DMS153 (cell line): ENCODE data around the gene DUSP16.
"Not testable (repeated sequence)": the region's sequence is repeated elsewhere in the genome, so short reads cannot be mapped to it uniquely, and the experiment has no call there.

ENCODE experiments used
- DNase-seq: peaks from one replicate; lab custom pipeline; 2025; lab: John Stamatoyannopoulos, UW

DUSP16 gene

DNA sequence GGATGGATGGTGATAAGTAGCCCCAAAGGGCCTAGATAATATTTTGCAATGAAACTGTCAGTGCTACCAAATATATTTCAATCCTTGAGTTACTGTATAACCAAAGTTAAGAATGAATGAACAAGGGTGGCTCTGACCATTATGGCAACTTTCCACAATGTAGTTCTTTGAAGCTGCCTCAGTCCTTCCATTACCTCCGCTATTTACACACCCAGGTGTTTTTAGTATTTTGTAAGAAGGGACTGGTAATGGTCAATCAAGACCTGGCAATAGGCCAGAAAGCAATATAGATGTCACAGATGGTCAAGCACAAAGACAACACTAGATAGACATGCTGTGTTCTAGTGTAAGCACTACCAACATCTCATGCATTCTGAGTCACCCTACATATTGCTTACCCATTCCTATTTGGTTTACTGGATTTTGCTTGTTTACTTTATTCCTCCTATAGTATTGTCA is 16.3 kb downstream of the DUSP16 start:
- DNase-seq = peak; percentile 64

DNA sequence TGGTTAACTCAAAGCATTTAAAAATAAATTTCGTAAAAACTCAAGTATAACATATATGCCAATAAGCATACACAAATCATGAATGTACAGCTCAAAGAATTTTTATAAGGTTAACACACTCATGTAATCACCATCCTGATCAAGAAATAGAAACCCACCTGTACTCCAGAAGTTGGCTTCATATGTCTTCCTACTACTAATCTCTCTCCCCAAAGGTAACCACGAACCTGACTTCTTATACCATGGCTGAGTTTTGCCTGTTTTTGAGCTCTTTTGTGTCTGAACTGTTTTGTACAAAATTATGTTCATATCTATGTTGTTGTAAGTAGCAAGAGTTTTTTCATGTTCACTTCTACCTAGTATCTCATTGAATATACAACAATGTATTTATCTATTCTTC is 18.7 kb downstream of the DUSP16 start:
- no peak for DNase-seq

DNA sequence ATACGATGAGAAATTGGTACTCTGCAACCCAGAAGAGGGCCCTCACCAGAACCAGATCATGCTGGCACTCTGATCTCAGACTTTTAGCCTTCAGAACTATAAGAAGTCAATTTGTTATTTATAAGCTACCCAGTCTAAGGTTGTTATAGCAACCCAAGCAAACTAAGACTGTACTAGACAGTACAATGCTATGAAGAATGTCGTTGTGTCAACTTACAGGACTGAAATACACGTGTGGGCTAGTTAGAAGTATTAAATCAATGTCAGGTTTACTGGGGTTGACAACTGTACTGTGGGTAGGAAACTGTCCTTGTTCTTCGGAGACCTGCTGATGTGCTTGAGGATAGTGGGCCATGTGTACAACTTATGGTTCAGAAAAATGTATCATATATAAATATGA is 19.7 kb downstream of the DUSP16 start:
- DNase-seq = no peak

DNA sequence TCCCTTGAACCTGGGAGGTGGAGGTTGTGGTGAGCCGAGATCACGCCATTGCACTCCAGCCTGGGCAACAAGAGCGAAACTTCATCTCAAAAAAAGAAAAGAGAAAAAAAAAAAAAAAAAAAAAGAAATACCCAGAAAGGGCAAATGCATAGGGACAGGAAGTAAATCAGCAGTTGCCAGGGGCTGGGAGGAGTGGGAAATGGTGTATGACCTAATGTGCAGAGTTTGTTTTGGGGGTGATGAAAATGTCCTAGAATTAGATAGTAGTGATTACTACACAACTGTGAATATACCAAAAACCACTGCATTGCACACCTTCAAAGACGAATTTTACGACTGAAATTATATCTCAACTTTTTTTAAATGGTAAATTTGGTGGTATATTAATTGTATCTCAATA is 20.4 kb downstream of the DUSP16 start:
- DNase-seq = no peak

DNA sequence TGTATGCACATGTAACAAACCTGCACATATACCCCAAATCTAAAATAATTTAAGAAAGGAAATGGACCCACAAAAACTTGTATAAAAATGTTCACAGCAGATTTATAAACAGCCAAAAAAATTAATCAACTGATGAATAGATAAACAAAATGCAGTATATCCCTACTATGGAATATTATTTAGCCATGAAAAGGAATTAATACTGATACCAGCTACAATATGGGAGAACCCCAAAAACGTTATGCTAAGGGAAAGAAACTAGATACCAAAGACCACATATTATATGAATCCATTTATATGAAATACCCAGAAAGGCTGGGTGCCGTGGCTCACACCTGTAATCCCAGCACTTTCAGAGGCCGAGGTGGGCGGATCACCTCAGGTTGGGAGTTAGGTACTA is 20.9 kb downstream of the DUSP16 start:
- DNase-seq = no peak

DNA sequence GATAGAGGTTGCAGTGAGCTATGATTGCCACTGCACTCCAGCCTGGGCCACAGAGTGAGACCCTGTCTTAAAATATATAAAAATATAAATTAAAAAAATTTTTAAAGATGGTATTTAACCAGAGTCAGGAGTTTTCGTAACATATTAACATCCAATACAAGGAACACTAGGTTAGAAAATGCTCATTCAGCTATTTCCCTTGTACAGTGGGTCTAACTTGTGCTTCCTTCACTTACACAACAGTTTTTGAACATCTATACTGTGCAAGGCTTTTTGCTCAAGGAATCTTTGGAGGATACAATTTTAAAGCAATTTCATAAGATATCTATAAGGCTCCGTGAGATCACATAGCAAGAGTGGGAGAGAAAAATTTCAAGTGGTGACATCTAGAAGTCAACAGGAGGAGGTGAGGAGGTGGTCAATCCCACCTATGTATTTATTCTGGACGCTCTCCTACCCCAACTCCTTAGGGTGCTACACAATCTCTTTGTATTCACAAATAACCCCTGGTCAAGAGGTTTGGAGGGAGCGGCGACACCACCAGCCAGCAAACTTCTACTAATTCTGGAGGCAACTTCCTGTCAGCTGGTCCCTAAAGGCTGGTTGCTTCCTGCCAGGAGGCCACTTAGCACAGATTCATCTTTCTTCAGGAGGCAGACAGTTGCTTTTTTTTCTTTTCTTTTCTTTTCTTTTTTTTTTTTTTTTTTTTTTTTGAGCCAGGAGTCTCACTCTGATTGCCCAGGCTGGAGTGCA is 22.2 kb downstream of the DUSP16 start:
- no peak for DNase-seq

DNA sequence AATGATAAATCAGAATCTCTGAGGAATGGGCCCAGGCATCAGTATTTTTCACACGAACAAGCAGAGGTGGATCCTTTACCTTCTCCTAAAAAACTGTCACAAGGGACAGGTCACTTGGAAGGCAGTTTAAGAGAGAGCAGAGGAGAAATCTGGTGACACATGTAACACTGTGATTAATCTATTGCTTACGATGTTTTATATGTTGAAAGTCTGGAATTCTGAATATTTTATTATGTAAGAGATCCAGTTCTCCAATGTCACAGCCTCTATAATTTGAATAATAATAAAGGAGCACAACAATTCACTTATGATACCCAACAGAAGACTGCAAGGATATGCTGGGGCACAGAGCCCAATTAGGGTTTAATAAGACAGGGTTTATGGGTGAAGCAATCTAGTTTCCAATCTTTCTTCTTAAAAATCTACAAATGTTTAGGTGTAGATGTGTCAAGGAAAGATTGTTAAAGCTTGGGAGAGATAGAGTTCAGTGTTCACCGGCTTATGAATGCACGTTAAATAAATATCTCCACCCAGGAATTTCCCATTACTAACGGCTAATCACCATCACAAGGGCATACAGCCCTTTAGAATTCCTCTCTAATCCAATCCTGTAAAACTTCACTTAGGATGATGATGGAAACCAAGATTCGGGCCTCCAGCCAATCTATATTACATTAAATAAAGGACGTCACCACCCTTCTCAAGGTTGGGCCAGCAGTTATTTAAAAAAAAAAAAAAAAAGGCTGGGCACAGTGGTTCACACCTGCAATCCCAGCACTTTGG is 23.4 kb downstream of the DUSP16 start:
- DNase-seq = no peak

DNA sequence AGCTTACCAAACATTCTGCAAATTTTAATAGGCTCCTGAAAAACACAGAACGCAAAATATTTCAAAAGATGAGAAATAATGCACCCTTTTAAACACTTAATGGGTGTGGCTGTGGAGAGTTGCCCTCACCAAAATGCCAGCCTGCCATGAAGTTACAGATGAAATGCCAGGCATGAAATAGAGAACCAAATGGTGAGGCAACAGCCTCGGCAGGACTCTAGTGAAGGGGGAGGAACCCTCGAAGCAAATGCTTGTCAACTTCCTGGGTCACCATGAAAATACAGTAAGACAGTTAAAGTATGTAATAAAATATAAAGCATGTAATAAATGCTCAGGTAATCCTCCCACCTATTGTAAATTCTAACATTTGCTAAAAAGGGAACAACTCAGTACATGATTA is 24.1 kb downstream of the DUSP16 start:
- DNase-seq = no peak

DNA sequence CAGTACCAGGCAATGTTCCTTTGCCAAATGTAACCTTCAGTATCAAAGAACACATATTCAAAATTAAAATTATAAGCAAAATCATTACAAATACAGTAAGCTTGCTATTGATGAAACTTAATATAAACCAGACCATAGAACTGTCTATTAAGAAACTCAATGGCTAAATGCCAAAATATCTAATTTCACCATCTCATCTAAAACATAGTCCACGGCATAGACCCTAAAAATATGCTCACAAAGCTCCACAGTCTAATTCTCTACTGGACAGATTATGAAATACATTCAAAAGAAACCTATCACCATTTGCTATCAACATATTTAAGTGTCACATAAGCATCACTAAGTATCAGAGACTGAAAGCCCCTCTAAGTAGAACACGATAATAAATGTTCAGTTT is 25.2 kb downstream of the DUSP16 start:
- DNase-seq = no peak

DNA sequence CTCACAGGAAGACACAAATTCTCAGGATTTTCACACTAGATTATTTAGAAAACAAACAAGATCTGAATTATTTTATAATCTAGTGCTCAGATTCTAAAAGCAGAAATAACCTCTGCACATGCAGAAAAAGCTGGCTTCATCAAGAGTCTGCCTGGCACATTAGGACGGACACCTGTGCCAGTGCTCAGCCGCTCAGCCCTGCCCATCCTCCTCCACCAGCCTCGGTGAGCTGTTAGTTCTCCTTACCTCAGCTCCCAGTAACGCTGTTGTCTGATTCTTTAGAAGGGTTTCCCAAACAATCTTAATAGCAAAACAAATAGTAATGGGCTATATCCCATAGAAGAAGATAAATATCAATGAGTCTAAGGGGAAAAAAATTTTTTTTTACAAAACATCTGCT is 27.7 kb downstream of the DUSP16 start:
- DNase-seq = no peak

DNA sequence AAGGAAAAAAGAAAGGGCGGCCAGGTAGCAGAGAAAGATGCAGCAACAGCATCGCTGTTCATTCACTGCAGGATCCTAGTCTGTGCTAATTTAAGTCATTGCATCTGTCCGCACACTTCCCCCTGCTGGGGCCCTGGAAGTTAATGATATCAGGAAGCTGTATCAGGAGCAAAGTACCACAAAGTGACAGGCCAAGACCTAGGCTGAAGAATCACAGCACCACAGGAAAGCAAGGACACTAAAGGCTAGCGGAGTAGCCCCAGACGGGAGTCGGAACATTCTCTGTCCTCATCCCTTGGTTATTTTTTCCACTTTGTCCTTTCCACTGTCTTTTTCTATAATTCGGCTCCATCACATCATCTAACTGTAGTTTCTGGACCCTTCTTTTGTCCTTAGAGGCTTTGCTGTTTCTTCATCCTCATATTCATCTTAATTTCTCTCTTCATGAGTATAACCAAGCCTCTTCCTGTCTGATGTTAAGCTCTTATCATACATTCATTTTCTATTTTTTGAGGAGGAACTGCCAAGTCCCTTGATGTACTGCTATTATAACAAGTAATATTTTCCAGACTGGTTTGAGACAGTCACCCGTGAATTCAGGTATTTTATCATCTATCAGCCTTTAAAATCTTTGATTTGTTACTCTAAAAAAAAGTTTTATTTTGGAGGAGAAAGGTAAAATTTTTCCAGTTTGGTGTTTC is 28.3 kb downstream of the DUSP16 start:
- no peak for DNase-seq

DNA sequence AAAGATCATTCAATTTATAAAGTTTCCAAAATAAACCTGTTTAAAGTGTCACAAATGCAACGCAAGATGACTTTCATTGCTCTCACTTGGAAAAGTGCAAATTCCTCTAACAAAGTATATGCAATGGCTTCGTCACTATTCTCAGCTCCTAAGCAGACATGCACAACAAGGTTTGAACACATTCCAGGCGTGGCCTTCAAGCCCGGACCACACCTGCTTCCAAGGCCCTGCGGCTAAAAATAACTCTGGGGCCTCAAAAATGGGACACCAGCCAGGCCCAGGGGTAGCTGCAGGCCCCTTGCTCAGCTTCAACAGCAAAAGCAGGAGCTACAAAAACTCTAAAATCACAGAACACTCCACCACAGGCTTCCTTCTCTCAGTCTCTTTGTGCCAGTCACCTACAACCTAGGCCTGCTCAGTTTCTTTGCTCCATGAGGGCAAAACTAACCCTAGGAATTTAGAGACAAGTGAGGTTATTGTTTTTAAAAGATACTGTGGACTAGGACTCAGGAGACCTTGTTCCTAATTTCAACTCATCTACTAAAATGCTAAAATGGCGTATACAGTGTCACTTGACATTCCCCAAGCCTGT is 29.3 kb downstream of the DUSP16 start:
- DNase-seq = peak; percentile 6

DNA sequence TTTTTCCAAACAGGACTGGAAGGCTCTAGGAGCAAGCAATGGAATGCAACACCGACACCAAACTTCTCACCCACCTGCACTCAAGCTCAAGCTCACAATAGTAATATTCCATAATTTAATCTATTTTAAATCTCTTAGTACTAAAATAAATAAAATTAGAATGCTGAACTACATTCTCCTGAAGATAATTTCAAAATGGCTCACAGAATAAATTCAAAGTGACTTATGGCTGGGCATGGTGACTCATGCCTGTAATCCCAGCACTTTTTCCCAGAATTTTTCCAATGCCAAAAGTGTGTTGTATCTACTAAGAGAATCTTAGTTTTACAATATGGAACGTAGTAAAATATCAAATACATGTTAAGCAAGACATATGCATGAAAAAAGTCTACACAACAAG is 31.5 kb downstream of the DUSP16 start:
- no peak for DNase-seq

DNA sequence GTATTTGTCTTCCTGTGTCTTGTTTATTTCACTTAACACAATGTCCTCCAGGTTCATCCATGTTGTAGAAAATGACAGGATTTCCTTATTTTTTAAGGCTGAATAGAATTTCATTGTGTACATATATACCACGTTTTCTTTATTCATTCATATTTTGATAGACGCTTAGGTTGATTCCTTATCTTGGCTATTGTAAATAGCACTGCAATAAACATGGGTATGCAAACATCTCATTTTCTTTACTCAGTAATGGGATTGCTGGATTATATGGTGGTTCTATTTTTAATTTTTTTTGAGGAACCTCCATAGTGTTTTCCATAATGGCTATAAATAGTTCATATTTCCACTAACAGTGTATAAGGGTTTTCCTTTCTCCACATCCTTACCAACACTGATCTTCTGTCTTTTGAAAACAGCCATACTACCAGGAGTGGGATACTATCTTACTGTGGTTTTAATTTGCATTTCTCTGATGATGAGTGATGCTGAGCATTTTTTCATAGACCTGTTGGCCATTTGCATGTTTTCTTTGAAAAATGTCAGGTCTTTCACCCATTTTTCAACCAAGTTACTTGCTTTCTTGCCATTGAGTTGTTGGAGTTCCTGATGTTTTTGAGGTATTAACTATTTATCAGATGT is 32.8 kb downstream of the DUSP16 start:
- DNase-seq = no peak

DNA sequence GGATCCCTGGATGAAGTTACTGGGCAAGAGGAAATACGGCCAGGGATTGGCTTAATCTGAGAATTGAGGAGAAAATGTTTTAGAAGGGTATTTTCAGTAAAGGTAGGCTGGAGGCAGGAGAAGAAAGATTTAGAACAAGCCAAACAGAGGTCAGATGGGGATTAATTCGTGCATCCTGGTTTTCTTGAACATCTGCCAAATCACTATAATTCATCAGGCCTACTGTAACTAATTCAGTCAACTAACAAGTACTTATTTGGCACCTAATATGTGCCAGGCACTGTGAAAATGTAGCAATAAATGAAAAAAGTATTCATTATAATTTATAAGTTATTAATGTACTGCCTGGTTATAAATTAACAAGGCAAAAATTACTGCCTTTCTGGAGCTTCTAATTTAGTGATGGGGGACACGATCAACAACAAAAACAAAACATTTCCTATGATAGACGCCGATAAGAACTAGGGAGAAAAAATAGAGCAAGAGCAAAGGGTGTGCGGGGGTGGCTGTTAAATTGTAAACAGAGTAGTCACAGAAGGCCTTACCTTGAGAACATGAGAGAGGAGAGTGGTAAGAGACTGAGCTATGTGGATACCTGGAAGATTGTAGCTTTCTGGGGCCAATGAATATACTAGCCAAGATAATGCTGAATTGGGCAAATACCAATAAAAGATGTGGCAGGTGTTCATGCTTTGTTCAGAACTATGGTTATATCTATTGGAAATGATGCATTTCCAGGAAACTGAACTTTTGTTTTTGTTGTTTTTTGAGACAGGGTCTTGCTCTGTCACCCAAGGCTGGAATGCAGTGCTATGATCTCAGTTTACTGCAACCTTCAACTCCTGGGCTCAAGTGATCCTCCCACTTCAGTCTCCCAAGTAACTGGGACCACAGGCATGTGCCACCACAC is 34.0 kb downstream of the DUSP16 start:
- DNase-seq = no peak

DNA sequence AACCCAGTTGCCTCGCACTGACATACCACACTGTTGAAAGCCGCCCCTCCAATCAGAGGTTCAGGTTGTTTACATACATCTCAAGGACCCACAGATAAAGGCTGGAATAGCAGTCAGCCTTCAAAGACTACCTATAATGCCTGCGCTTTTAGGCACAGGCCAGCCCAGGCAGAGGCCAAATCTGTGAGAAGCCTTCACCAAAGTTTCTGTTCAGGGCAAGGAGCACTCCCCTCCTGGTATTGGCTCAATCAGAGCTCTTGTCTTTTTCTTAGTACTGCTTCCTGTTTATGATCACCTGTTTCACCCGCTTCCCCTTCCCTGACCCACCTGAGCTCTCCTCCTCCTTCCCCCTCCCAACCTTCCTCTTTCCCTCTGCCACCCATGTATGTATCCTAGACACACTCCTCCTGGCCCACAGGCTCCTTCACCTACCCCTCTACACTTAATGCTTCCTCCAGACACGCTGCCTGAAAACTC is 34.8 kb downstream of the DUSP16 start:
- peak; percentile 18 for DNase-seq

DNA sequence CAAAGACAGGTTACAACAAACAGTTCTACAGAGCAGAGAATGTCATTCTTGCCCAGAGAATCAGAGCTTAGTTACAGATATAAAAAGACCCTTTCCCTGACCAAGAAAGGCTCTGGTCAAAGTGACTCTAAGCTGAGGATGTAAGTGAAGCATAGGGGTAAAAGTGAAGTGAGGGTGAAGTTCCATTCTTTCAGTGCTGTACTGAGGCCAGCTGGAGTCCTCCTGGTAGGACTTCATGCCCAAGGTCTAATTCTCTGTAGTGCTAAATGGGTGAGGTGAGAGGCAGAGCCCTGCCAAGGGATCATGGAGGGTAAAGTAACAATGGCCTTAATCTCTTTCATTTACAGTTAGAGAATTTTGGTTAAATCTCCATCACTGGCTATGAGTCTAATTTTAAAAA is 38.5 kb downstream of the DUSP16 start:
- DNase-seq = no peak

DNA sequence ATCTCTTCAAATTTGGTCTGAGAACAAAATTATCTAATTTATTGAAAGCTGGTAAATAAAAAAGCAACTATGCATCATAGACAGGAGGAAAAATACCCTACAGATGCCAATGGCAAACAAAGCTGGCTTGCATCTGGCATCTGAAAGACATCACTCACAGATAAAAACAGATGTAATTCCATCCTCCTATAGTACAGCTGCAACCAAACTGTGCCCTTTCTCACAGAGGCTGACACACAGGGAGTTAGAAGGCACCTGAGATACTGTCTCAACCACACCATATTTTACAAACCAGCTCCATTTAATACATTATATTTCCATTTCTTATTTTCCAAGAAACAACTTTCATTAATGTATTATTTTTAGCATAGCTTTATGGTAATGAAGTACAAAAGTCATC is 39.4 kb downstream of the DUSP16 start:
- no peak for DNase-seq

DNA sequence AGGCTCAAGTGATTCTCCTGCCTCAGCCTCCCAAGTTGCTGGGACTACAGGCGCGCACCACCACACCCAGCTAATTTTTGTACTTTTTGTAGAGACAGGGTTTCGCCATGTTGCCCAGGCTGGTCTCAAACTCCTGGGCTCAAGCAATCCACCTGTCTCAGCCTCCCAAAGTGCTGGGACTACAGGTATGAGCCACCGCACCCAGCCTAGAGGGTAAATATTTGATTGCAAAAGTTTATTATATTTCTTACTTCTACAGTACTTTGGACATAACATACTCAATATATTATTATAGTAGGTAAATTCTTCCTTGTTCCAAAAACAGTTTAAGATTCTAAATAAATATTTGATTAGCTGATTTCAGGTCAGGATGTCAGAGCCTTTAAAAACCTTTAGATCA is 40.0 kb downstream of the DUSP16 start:
- not testable (repeated sequence) for DNase-seq

DNA sequence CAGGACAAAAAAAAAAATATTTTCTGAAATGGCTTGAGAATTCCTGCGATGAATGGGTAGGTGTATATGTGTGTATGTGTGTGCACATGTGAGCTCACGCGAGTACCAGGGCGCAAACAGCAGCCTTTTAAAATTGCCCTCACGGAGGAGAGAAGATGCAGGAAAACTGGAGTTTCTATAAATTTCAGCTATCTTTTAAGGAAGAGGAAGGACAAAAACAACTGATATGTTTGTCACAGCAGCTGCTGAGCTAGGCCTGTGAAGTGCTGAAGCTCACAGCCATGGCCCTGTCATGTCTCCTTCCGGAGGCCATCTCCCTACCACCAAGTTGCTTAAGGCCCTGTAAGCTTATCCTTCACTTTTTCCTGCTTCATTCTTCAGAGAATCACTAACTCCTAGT is 40.8 kb downstream of the DUSP16 start:
- DNase-seq = no peak

DNA sequence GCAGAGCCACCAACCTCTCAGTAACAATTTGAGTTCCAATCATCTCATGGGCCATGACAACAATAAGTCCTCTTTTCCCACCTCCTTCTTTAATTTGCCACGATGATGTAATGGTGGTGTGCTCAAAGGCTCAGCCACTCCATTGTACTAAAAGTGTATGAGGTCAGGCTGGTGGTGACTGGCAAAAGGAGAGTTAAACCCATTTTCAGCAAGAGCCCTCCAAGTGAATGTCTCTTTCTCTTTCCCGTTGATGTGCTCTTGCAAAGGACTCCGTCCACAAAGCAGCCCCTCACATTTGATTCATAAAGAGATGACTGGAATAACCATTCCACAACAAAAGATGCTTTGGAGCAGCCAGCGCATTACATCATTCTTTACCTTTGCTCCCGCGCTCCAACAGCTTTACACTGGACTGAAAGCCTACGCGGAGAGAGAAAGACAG is 41.6 kb downstream of the DUSP16 start:
- peak; percentile 86 for DNase-seq
